Adrenal gland (tissue), 5 donors: ENCODE data around the gene HMCN2.

ENCODE experiments used
- CTCF ChIP-seq, 6 experiments: fragments of 450-650 bp in 4 of 6; fragments of 200-600 bp in 2 of 6; sonication (generic) in 1 of 6; IDR thresholded peaks; 1 replicate in 5 of 6; 2 replicates in 1 of 6; pipeline versions ENCODE4 v1.5.1 to v1.8.0; 2016 to 2021; ENCODE audit warnings: antibody characterized with exemption in 6 of 6, mild to moderate bottlenecking in 2 of 6, moderate library complexity in 1 of 6
- POLR2A ChIP-seq, 2 donors: fragments of 450-650 bp; IDR thresholded peaks; one replicate each; pipeline ENCODE4 v1.6.1; 2017; ENCODE audit warnings: antibody characterized with exemption in 2 of 2, mild to moderate bottlenecking in 2 of 2, moderate library complexity in 1 of 2
- donor health status: DM: no; HTN: no; CAD: no.

- TF ChIP-seq CTCF (IDR thresholded peaks at IDR 0.05) (no peak), POLR2A (IDR thresholded peaks at IDR 0.05) (no peak)
Measured at GRCh38 chr9:130366888-130367550, 101.5 kb downstream of the HMCN2 start.
